NCI-H748 treated with DMSO at 0.1 percent for 48 hours (cell line): ENCODE measurements around the gene IL36G.

Source experiments
- DNase-seq: peaks from one replicate; lab custom pipeline; 2025; lab: John Stamatoyannopoulos, UW

Gene IL36G

GRCh38 chr2:112972423-112973086, 5.3 kb upstream of the IL36G start:
- DNase-seq = no peak

GRCh38 chr2:112973156-112973555, 4.7 kb upstream of the IL36G start:
- no peak for DNase-seq

- no peak for DNase-seq
Measured at GRCh38 chr2:112979731-112980130, 1.9 kb downstream of the IL36G start.

GRCh38 chr2:112980537-112980936, 2.7 kb downstream of the IL36G start:
- no peak for DNase-seq

GRCh38 chr2:112985090-112985489, 7.3 kb downstream of the IL36G start:
- no peak for DNase-seq

- DNase-seq = no peak
Measured at GRCh38 chr2:112989611-112990010, 11.8 kb downstream of the IL36G start.

GRCh38 chr2:112993831-112994230, 16.0 kb downstream of the IL36G start:
- DNase-seq = no peak

- no peak for DNase-seq
Measured at GRCh38 chr2:112994648-112995047, 16.8 kb downstream of the IL36G start.

GRCh38 chr2:112995346-112995920, 17.6 kb downstream of the IL36G start:
- DNase-seq = no peak

GRCh38 chr2:112996635-112997034, 18.8 kb downstream of the IL36G start:
- no peak for DNase-seq

GRCh38 chr2:112997151-112997550, 19.3 kb downstream of the IL36G start:
- DNase-seq = no peak

- no peak for DNase-seq
Measured at GRCh38 chr2:113000436-113000835, 22.6 kb downstream of the IL36G start.

GRCh38 chr2:113002677-113003076, 24.9 kb downstream of the IL36G start:
- no peak for DNase-seq

GRCh38 chr2:113005030-113005509, 27.3 kb downstream of the IL36G start, which contains the start of gene IL36A:
Gene IL36A, plus strand, starts transcription at chr2:113005459. Its CDS starts 413 bp downstream, at chr2:113005872.
- DNase-seq = no peak

- no peak for DNase-seq
Measured at GRCh38 chr2:113007250-113007649, 29.4 kb downstream of the IL36G start.

- DNase-seq = no peak
Measured at GRCh38 chr2:113009622-113010021, 31.8 kb downstream of the IL36G start.

- DNase-seq = no peak
Measured at GRCh38 chr2:113010088-113010487, 32.3 kb downstream of the IL36G start.

GRCh38 chr2:113011108-113011507, 33.3 kb downstream of the IL36G start:
- no peak for DNase-seq

GRCh38 chr2:113012436-113013335, 34.9 kb downstream of the IL36G start:
- no peak for DNase-seq

GRCh38 chr2:113013336-113013661, 35.5 kb downstream of the IL36G start:
- no peak for DNase-seq

GRCh38 chr2:113014067-113014466, 36.3 kb downstream of the IL36G start:
- no peak for DNase-seq

GRCh38 chr2:113015042-113015441, 37.2 kb downstream of the IL36G start:
- DNase-seq = no peak

- no peak for DNase-seq
Measured at GRCh38 chr2:113015655-113016054, 37.8 kb downstream of the IL36G start.
